Esophagus mucosa (tissue), 1 donor: ENCODE measurements around the gene TMEM219. TPM values are rescaled to one million over a fixed set of nuclear protein-coding genes. Genes with fewer than 3 reads are reported as not detected.
A peak's percentile ranks its signal among the peaks of the same experiment; 100 is the strongest.
"Not testable (repeated sequence)": the region's sequence is repeated elsewhere in the genome, so short reads cannot be mapped to it uniquely, and the experiment has no call there.

ENCODE experiments used
- ATAC-seq: fragments of 200-7000 bp; cut with Tn5 transposase; one replicate; pipeline ENCODE4 v1.9.1; 2020
- total RNA-seq: library from RNA; stranded (reverse); gene quantifications from one replicate; pipeline ENCODE4 v1.2.4, GENCODE V29; 2023
- donor health status: DM: yes; HTN: yes; CAD: no.

The TMEM219 gene
- total RNA-seq, 1 donor from 2014 or later, result 74.5 TPM

GRCh38 chr16:30011714-30012504 lies 50.0 kb downstream of the TMEM219 start:
- ATAC-seq, result no peak

GRCh38 chr16:30012598-30012997 lies 50.7 kb downstream of the TMEM219 start:
- ATAC-seq, result not testable (repeated sequence)

- ATAC-seq, result not testable (repeated sequence)
Measured at GRCh38 chr16:30015450-30015849, 53.6 kb downstream of the TMEM219 start.

GRCh38 chr16:30016555-30017276 lies 54.8 kb downstream of the TMEM219 start:
- ATAC-seq, result no peak

- ATAC-seq, result no peak
Measured at GRCh38 chr16:30017277-30017656, 55.4 kb downstream of the TMEM219 start.

- ATAC-seq, result not testable (repeated sequence)
Measured at GRCh38 chr16:30017937-30018336, 56.1 kb downstream of the TMEM219 start.

GRCh38 chr16:30018731-30019158 lies 56.9 kb downstream of the TMEM219 start:
- peak; percentile 12 for ATAC-seq

Other genes with a start within 250 kb of the TMEM219 start
- 0.36 TPM for gene C16orf54, start 216.1 kb upstream of the TMEM219 start, total RNA-seq
- not detected for gene ZG16, start 183.8 kb upstream of the TMEM219 start, total RNA-seq
- gene KIF22, start 171.3 kb upstream of the TMEM219 start, total RNA-seq, result 28.7 TPM
- gene MAZ, start 155.6 kb upstream of the TMEM219 start, total RNA-seq, result 169 TPM
- gene PRRT2, start 149.9 kb upstream of the TMEM219 start, total RNA-seq, result not detected
- gene PAGR1, start 145.9 kb upstream of the TMEM219 start, total RNA-seq, result 13.4 TPM
- 67.9 TPM for gene MVP, start 141.6 kb upstream of the TMEM219 start, total RNA-seq
- 36.9 TPM for gene CDIPT, start 98.9 kb upstream of the TMEM219 start, total RNA-seq
- gene SEZ6L2, start 62.5 kb upstream of the TMEM219 start, total RNA-seq, result 2.9 TPM
- gene ASPHD1, start 61.6 kb upstream of the TMEM219 start, total RNA-seq, result 1.00 TPM
- gene KCTD13, start 35.9 kb upstream of the TMEM219 start, total RNA-seq, result 11.1 TPM
- 17.7 TPM for gene TAOK2, start 11.8 kb downstream of the TMEM219 start, total RNA-seq
- 7.1 TPM for gene HIRIP3, start 33.5 kb downstream of the TMEM219 start, total RNA-seq
- gene INO80E, start 34.2 kb downstream of the TMEM219 start, total RNA-seq, result 37.0 TPM
- gene DOC2A, start 48.9 kb downstream of the TMEM219 start, total RNA-seq, result 0.20 TPM
- gene C16orf92, start 61.1 kb downstream of the TMEM219 start, total RNA-seq, result not detected
- 0.20 TPM for gene TLCD3B, start 69.2 kb downstream of the TMEM219 start, total RNA-seq
- gene ALDOA, start 103.7 kb downstream of the TMEM219 start, total RNA-seq, result 1,863 TPM
- gene PPP4C, start 113.9 kb downstream of the TMEM219 start, total RNA-seq, result 112 TPM
- gene TBX6, start 129.8 kb downstream of the TMEM219 start, total RNA-seq, result 3.6 TPM
- gene YPEL3, start 134.1 kb downstream of the TMEM219 start, total RNA-seq, result 22.8 TPM
- gene GDPD3, start 151.5 kb downstream of the TMEM219 start, total RNA-seq, result 85.3 TPM
- gene MAPK3, start 161.1 kb downstream of the TMEM219 start, total RNA-seq, result 126 TPM
- 9.0 TPM for gene CORO1A, start 221.5 kb downstream of the TMEM219 start, total RNA-seq
- gene BOLA2B, start 231.6 kb downstream of the TMEM219 start, total RNA-seq, result 131 TPM
- gene SLX1A, start 231.8 kb downstream of the TMEM219 start, total RNA-seq, result 27.9 TPM
- gene SULT1A3, start 237.2 kb downstream of the TMEM219 start, total RNA-seq, result 7.1 TPM